K562 (cell line): ENCODE measurements around the gene EHMT2. TPM values are rescaled to one million over a fixed set of nuclear protein-coding genes. Genes with fewer than 3 reads are reported as not detected.

Experiments
- CHD1 ChIP-seq: fragments of 200-600 bp; sonication (generic); IDR thresholded peaks from one replicate; pipeline ENCODE4 v1.6.1; 2012; ENCODE audit warnings: mild to moderate bottlenecking, moderate library complexity, low read length, inconsistent platforms
- DMBX1 ChIP-seq: fragments of 250-450 bp; sonication (Bioruptor Pico); IDR thresholded peaks from 2 replicates; pipeline ENCODE4 v1.8.0; 2022; ENCODE audit warnings: inconsistent platforms, mild to moderate bottlenecking, moderate library complexity, borderline replicate concordance
- EWSR1 ChIP-seq: fragments of 450-650 bp; IDR thresholded peaks from 2 replicates; pipeline ENCODE4 v1.6.1; 2018; ENCODE audit warnings: borderline replicate concordance, mild to moderate bottlenecking, low read depth, moderate library complexity; ENCODE audit not compliant: partially characterized antibody
- JUND ChIP-seq, 2 experiments: IDR thresholded peaks; 2 replicates in 1 of 2; 3 replicates in 1 of 2; pipeline ENCODE4 v1.6.1; 2011; ENCODE audit warnings: borderline replicate concordance in 2 of 2, low read depth in 2 of 2, low read length in 2 of 2, improper control_type of control experiment in 1 of 2, missing biosample characterization in 1 of 2, missing genetic modification characterization in 1 of 2, missing genetic modification reagents in 1 of 2
- KDM2B ChIP-seq: fragments of 250-450 bp; sonication (Bioruptor Pico); IDR thresholded peaks from 2 replicates; pipeline ENCODE4 v1.8.0; 2021; ENCODE audit warnings: mild to moderate bottlenecking, moderate library complexity
- PCBP2 ChIP-seq: fragments of 200-400 bp; formaldehyde crosslinking; IDR thresholded peaks from 2 replicates; pipeline ENCODE4 v1.6.1; 2018; ENCODE audit warnings: low read length, low read depth, mild to moderate bottlenecking, moderate library complexity; ENCODE audit not compliant: poor library complexity, severe bottlenecking
- POLR2G ChIP-seq: fragments of 200-400 bp; formaldehyde crosslinking; IDR thresholded peaks from 2 replicates; pipeline ENCODE4 v1.6.1; 2017; ENCODE audit warnings: low read depth, mild to moderate bottlenecking, antibody characterized with exemption, low read length, moderate library complexity
- RB1 ChIP-seq: fragments of 450-650 bp; IDR thresholded peaks from 2 replicates; pipeline ENCODE4 v1.6.1; 2017; ENCODE audit warnings: low read depth, mild to moderate bottlenecking
- SFPQ ChIP-seq: fragments of 200-400 bp; formaldehyde crosslinking; IDR thresholded peaks from 2 replicates; pipeline ENCODE4 v1.6.1; 2017; ENCODE audit warnings: mild to moderate bottlenecking, low read depth, low read length, moderate library complexity
- SMARCC2 ChIP-seq: fragments of 450-650 bp; IDR thresholded peaks from 2 replicates; pipeline ENCODE4 v1.6.1; 2017; ENCODE audit warnings: antibody characterized with exemption, moderate library complexity, mild to moderate bottlenecking, low read depth
- ZBTB1 ChIP-seq: sonication (generic); formaldehyde crosslinking; IDR thresholded peaks from 2 replicates; pipeline ENCODE4 v1.8.1; 2023; ENCODE audit warnings: missing genetic modification reagents, low read depth, mild to moderate bottlenecking, borderline replicate concordance
- ZKSCAN1 ChIP-seq: fragments of 150-350 bp; IDR thresholded peaks from 2 replicates; pipeline ENCODE4 v1.6.1; 2016; ENCODE audit warnings: low read depth, low read length
- ZNF551 ChIP-seq: fragments of 250-450 bp; sonication (Bioruptor Pico); IDR thresholded peaks from 2 replicates; pipeline ENCODE4 v1.5.0; 2021; ENCODE audit warnings: mild to moderate bottlenecking, moderate library complexity
- polyA plus RNA-seq, 8 experiments: library from polyadenylated mRNA; depleted of rRNA in 4 of 8; stranded (reverse) in 5 of 8; unstranded in 3 of 8; fragments of >200 nt; fragmentation: Nextera tagmentation in 2 of 8; fragmentation: Illumina TruSeq in 1 of 8; extraction: Ambion mirVana in 2 of 8; extraction: Trizol in 1 of 8; gene quantifications; 2 replicates each; pipeline versions ENCODE4 v1.2.1 to v1.2.3, GENCODE V29; 2011 to 2014; ENCODE audit warnings: inconsistent platforms in 1 of 8, missing spikeins in 1 of 8
- total RNA-seq, 7 experiments: library from RNA; depleted of rRNA in 6 of 7; stranded (reverse); fragments of >200 nt in 6 of 7; fragmentation: Illumina TruSeq in 2 of 7; extraction: Trizol in 2 of 7; gene quantifications; 2 replicates each; pipeline versions ENCODE4 v1.2.1 to v1.2.3, GENCODE V29; 2011 to 2021; ENCODE audit warnings: low replicate concordance in 1 of 7
- TF ChIP-seq, protein P1 (sequence below): sonication (generic); formaldehyde crosslinking; IDR thresholded peaks from 2 replicates; pipeline ENCODE4 v1.8.0; 2023; ENCODE audit warnings: mild to moderate bottlenecking, missing genetic modification reagents
- TF ChIP-seq, protein P2 (sequence below): fragments of 450-650 bp; IDR thresholded peaks from 2 replicates; pipeline ENCODE4 v1.6.1; 2014; ENCODE audit warnings: low read depth, mild to moderate bottlenecking, moderate library complexity, borderline replicate concordance
- TF ChIP-seq, protein P3 (sequence below): fragments of 450-650 bp; IDR thresholded peaks from 2 replicates; pipeline ENCODE4 v1.6.1; 2018; ENCODE audit warnings: mild to moderate bottlenecking, low read depth; ENCODE audit not compliant: partially characterized antibody

The EHMT2 gene
- total and polyA plus RNA-seq, 9 of the 15 experiments (the other 6 are each of a cell fraction or from before 2014, with no cell fraction given) = 2.1 to 63.8 (median 38.5) TPM

DNA sequence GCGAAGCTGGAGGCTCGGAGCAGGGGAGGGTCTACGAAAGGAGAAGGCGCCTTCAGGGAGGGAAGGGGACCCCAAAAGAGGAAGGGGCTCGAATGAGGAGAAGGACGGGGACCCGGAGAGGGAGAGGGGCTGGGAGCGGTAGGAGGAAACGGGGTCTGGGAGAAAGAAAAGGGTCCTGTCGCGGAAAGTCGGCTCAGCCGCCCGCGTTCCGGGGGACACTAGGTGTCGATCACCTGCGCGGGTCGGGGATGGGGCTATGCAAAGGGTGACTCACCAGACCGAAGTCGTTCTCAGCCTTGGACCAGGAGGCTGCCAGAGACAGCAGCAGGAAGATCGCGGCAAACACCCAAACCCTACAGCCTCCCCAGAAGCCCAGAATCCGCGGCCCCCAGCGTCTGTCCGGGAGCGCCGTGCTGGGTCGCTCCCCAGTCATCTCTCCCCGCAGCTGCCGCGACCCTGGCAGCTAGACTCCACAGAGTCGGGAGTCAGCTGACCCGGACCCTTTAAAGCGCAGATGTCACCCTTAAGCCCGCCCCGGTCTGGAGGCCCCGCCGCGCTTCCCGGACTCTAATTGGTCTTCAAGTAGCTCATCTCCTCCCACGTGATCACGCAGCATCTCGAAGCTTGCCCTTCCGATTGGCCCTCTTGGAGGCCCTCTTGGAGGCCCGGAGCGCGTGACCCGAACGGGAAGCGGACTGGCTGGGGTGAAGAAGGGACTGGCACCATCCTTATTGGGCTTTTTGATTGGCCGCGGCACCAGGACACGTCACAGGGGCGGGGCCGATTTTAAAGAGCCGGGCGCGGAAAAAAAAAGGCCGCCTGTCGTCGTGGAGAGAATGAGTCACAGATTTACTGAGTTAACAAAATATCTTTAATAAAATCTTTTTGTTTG, 34.9 kb downstream of the EHMT2 start, which contains the start of gene NEU1 (continued):
- TF ChIP-seq, protein P1, sequence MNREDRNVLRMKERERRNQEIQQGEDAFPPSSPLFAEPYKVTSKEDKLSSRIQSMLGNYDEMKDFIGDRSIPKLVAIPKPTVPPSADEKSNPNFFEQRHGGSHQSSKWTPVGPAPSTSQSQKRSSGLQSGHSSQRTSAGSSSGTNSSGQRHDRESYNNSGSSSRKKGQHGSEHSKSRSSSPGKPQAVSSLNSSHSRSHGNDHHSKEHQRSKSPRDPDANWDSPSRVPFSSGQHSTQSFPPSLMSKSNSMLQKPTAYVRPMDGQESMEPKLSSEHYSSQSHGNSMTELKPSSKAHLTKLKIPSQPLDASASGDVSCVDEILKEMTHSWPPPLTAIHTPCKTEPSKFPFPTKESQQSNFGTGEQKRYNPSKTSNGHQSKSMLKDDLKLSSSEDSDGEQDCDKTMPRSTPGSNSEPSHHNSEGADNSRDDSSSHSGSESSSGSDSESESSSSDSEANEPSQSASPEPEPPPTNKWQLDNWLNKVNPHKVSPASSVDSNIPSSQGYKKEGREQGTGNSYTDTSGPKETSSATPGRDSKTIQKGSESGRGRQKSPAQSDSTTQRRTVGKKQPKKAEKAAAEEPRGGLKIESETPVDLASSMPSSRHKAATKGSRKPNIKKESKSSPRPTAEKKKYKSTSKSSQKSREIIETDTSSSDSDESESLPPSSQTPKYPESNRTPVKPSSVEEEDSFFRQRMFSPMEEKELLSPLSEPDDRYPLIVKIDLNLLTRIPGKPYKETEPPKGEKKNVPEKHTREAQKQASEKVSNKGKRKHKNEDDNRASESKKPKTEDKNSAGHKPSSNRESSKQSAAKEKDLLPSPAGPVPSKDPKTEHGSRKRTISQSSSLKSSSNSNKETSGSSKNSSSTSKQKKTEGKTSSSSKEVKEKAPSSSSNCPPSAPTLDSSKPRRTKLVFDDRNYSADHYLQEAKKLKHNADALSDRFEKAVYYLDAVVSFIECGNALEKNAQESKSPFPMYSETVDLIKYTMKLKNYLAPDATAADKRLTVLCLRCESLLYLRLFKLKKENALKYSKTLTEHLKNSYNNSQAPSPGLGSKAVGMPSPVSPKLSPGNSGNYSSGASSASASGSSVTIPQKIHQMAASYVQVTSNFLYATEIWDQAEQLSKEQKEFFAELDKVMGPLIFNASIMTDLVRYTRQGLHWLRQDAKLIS (CRISPR knock-in tag) = peak; percentile 78; the same call in 1 of the 2 replicates
- TF ChIP-seq SMARCC2 (no peak), POLR2G (peak; percentile 100), KDM2B (no peak), JUND (IDR thresholded peaks at IDR 0.05; ENCODE audit: borderline replicate concordance, low read depth, low read length) (peak; percentile 87), JUND (tag; IDR thresholded peaks at IDR 0.05; ENCODE audit: borderline replicate concordance, low read depth, low read length) (peak; percentile 85; the same call in 2 of the 3 replicates), EWSR1 (no peak), ZBTB1 (CRISPR knock-in tag) (0 out of 2 replicates have a peak, but pooled peaks have one; percentile 64), ZNF551 (CRISPR knock-in tag) (no peak), SFPQ (no peak), RB1 (peak; percentile 96), ZKSCAN1 (no peak), PCBP2 (no peak), DMBX1 (CRISPR knock-in tag) (no peak; the same call in 1 of the 2 replicates), CHD1 (peak; percentile 71)
- TF ChIP-seq, protein P2, sequence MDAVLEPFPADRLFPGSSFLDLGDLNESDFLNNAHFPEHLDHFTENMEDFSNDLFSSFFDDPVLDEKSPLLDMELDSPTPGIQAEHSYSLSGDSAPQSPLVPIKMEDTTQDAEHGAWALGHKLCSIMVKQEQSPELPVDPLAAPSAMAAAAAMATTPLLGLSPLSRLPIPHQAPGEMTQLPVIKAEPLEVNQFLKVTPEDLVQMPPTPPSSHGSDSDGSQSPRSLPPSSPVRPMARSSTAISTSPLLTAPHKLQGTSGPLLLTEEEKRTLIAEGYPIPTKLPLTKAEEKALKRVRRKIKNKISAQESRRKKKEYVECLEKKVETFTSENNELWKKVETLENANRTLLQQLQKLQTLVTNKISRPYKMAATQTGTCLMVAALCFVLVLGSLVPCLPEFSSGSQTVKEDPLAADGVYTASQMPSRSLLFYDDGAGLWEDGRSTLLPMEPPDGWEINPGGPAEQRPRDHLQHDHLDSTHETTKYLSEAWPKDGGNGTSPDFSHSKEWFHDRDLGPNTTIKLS = peak; percentile 49; the same call in 1 of the 2 replicates
- TF ChIP-seq, protein P3, sequence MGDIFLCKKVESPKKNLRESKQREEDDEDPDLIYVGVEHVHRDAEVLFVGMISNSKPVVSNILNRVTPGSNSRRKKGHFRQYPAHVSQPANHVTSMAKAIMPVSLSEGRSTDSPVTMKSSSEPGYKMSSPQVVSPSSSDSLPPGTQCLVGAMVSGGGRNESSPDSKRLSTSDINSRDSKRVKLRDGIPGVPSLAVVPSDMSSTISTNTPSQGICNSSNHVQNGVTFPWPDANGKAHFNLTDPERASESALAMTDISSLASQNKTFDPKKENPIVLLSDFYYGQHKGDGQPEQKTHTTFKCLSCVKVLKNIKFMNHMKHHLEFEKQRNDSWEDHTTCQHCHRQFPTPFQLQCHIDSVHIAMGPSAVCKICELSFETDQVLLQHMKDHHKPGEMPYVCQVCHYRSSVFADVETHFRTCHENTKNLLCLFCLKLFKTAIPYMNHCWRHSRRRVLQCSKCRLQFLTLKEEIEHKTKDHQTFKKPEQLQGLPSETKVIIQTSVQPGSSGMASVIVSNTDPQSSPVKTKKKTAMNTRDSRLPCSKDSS = no peak
